NCI-H748 (cell line): Measurements from ENCODE around the gene NSL1.

Experiments used
- DNase-seq: peaks from one replicate; lab custom pipeline; 2025; ENCODE audit not compliant: unreplicated experiment; lab: John Stamatoyannopoulos, UW

NSL1 gene

GRCh38 chr1:212687811-212688210 lies 103.8 kb downstream of the NSL1 start:
- DNase-seq, result no peak

DNA sequence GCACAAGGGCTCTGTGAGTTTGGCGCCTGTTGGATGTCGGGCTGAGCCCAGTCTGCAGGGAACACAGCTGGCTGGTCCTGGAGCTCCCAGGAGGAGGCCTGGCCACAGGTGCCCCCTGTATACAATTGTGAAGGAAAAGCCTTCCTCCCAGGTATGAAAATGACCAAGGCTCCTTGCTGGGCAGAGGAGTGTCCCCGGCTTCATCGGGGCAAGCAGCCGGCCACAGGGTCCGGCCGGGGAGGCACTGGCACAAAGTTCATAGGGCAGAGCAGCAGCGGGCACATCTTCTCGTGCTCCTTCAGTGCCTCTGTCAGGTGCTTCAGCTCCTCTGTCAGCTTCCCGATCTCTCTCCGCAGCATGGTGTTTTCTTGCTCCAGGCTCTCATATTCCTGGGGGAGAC lies 105.0 kb downstream of the NSL1 start:
- no peak for DNase-seq

- no peak for DNase-seq
Observed at GRCh38 chr1:212686069-212686468, 105.5 kb downstream of the NSL1 start.

GRCh38 chr1:212685429-212685828 lies 106.1 kb downstream of the NSL1 start:
- no peak for DNase-seq

GRCh38 chr1:212684521-212685090 lies 107.0 kb downstream of the NSL1 start:
- DNase-seq, result no peak

- no peak for DNase-seq
Observed at GRCh38 chr1:212684076-212684475, 107.5 kb downstream of the NSL1 start.

- no peak for DNase-seq
Observed at GRCh38 chr1:212683357-212683722, 108.2 kb downstream of the NSL1 start.

GRCh38 chr1:212680680-212681389 lies 110.7 kb downstream of the NSL1 start:
- peak; percentile 49 for DNase-seq

- DNase-seq, result no peak
Observed at GRCh38 chr1:212678456-212679410, 112.8 kb downstream of the NSL1 start.

DNA sequence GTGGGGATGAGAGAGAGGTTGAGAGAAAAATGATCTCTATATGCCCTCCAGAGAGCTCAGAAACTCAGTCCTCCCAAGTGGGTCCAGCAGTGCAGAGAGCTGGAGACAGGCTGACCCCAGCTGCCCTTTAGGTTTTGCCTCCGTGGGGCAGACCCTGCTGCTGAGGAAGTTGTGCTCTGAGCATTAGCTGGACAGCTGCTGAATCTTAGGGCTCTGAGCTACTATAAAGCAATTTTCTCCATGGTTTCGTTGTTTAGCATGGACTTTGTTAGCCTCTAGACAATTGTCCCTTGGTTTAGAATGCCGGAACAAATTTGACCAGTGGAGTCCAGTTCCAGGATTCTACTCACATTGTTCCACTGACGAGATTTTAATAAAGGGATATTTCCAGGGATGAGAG lies 114.0 kb downstream of the NSL1 start:
- DNase-seq, result no peak

DNA sequence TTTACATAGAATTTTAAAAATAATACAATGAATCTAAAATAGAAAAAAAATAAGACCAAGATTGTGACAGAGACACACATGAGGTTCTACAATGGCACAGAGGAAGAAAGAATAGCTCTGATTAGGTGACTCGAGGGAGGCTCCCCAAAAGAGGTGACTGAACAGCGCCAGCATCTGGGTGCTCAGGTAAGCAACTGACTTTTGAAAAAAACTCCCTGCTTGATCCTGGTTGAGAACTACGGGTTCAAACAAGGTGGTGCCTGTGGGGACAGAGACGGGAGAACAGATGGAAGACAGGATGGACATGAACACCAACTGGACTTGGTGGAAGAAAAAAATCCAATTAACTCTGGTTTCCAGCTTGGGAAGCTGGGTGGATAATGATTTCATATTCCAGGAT lies 114.4 kb downstream of the NSL1 start:
- DNase-seq, result no peak
